Gastroesophageal sphincter (tissue), 4 donors: ENCODE data around the gene LACTBL1. TPM values are rescaled to one million over a fixed set of nuclear protein-coding genes. Genes with fewer than 3 reads are reported as not detected.

Experiments used
- ATAC-seq: fragments of 150-250 bp; one replicate; pipeline ENCODE4 v1.9.1; 2016; ENCODE audit warnings: mild to moderate bottlenecking, moderate library complexity
- H3K27ac ChIP-seq, 4 donors: fragments of 200-600 bp; sonication (generic) in 3 of 4; 1 replicate in 3 of 4; 2 replicates in 1 of 4; pipeline ENCODE4 v1.5.1; 2016 to 2019
- H3K27me3 ChIP-seq: fragments of 200-600 bp; sonication (generic); one replicate; pipeline ENCODE4 v1.5.1; 2019
- H3K36me3 ChIP-seq, 2 donors: fragments of 200-600 bp; sonication (generic); one replicate each; pipeline ENCODE4 v1.5.1; 2019; ENCODE audit warnings: control low read depth in 1 of 2
- H3K4me1 ChIP-seq, 3 donors: fragments of 200-600 bp; sonication (generic); 1 replicate in 2 of 3; 2 replicates in 1 of 3; pipeline ENCODE4 v1.5.1; 2016 to 2019; ENCODE audit warnings: control low read depth in 2 of 3
- H3K4me3 ChIP-seq, 2 donors: fragments of 200-600 bp; sonication (generic); one replicate each; pipeline ENCODE4 v1.5.1; 2019; ENCODE audit warnings: mild to moderate bottlenecking in 1 of 2, moderate library complexity in 1 of 2
- H3K9me3 ChIP-seq, 3 donors: fragments of 200-600 bp; sonication (generic); one replicate each; pipeline ENCODE4 v1.5.1; 2017 to 2019; ENCODE audit warnings: control low read depth in 2 of 3
- CTCF ChIP-seq, 4 experiments: fragments of 200-600 bp in 2 of 4; fragments of 450-650 bp in 2 of 4; sonication (generic) in 1 of 4; IDR thresholded peaks; one replicate each; pipeline ENCODE4 v1.5.1; 2017 to 2019; ENCODE audit warnings: antibody characterized with exemption in 4 of 4, mild to moderate bottlenecking in 2 of 4, moderate library complexity in 2 of 4
- EP300 ChIP-seq: sonication (generic); formaldehyde crosslinking; IDR thresholded peaks from one replicate; pipeline ENCODE4 v1.6.1; 2017; ENCODE audit warnings: antibody characterized with exemption, mild to moderate bottlenecking
- POLR2A ChIP-seq, 2 donors: fragments of 450-650 bp; IDR thresholded peaks; one replicate each; pipeline ENCODE4 v1.6.1; 2017; ENCODE audit warnings: antibody characterized with exemption in 2 of 2, mild to moderate bottlenecking in 2 of 2, moderate library complexity in 1 of 2
- POLR2AphosphoS5 ChIP-seq: sonication (generic); formaldehyde crosslinking; IDR thresholded peaks from one replicate; pipeline ENCODE4 v1.6.1; 2017; ENCODE audit warnings: antibody characterized with exemption
- WGBS, 2 donors: methylation state at CpG; one replicate each; pipeline ENCODE4 v1.1.5; 2018; ENCODE audit warnings: low coverage in 1 of 2; 5-methylcytosine and 5-hydroxymethylcytosine counted together
- total RNA-seq, 4 donors: library from RNA; depleted of rRNA; stranded (reverse); fragments of >200 nt; gene quantifications; one replicate each; pipeline ENCODE4 v1.1.0, GENCODE V29; 2016

LACTBL1 gene
- not detected for total RNA-seq

GRCh38 chr1:22972760-22973159 is at the start of gene LACTBL1:
TSS of gene LACTBL1 (minus strand) at chr1:22972866. CDS start at chr1:22972316, 550 bp downstream.
- ATAC-seq = no peak
- no CpG with 5 or more reads among the region's 5 CpGs for WGBS, 2 donors
- H3K9me3 ChIP-seq = no peaks in the 10 kb centered on the region

GRCh38 chr1:23021834-23022233 is 49.2 kb upstream of the LACTBL1 start:
- H3K4me3 ChIP-seq = no peak overlapping the region
- no peaks in the 10 kb centered on the region for H3K9me3 ChIP-seq
- TF ChIP-seq POLR2AphosphoS5 (no peak), CTCF (IDR thresholded peaks at IDR 0.05) (no peak), EP300 (no peak), POLR2A (IDR thresholded peaks at IDR 0.05) (no peak)
- H3K36me3 ChIP-seq = no peaks in the 10 kb centered on the region
- no peak for ATAC-seq
- no peaks in the 10 kb centered on the region for H3K27me3 ChIP-seq
- 86 to 96% methylated on average over 1 to 2 of the region's 2 CpGs for WGBS, 2 donors
- no peak overlapping the region for H3K27ac ChIP-seq
- peaks cover 0 to 24% (median 2%) of the 10 kb centered on the region in 3 donors for H3K4me1 ChIP-seq

More at GRCh38 chr1:22972760-22973159, at the start of gene LACTBL1:
- no peaks in the 10 kb centered on the region for H3K36me3 ChIP-seq
- H3K27me3 ChIP-seq = peaks cover 43% of the 10 kb centered on the region
- TF ChIP-seq POLR2AphosphoS5 (no peak), CTCF (IDR thresholded peaks at IDR 0.05) (no peak), EP300 (no peak), POLR2A (IDR thresholded peaks at IDR 0.05) (no peak)
- H3K4me3 ChIP-seq = no peak within 1 kb of the TSS
- peaks cover 0 to 14% (median 5%) of the 10 kb centered on the region in 3 donors for H3K4me1 ChIP-seq
- no peak within 1 kb of the TSS for H3K27ac ChIP-seq

GRCh38 chr1:23020706-23021405 is 48.2 kb upstream of the LACTBL1 start:
- TF ChIP-seq CTCF (IDR thresholded peaks at IDR 0.05) = no peak
- no peak for TF ChIP-seq POLR2AphosphoS5
- no peak for TF ChIP-seq EP300
- no peak for TF ChIP-seq POLR2A (IDR thresholded peaks at IDR 0.05)
- WGBS, 2 donors = 23 to 30% methylated on average over 7 of the region's 7 CpGs
- H3K4me3 ChIP-seq = peak overlapping the region; percentile 69 to 85

GRCh38 chr1:23019863-23020625 is 47.4 kb upstream of the LACTBL1 start:
- 0% methylated on average over 2 to 22 of the region's 42 CpGs for WGBS, 2 donors
- H3K4me3 ChIP-seq = peak overlapping the region; percentile 69 to 85

More at GRCh38 chr1:23020706-23021405, 48.2 kb upstream of the LACTBL1 start:
- Histone ChIP-seq H3K4me1 (peaks cover 0 to 24% (median 2%) of the 10 kb centered on the region in 3 donors), H3K27me3 (no peaks in the 10 kb centered on the region), H3K9me3 (no peaks in the 10 kb centered on the region), H3K27ac (peak overlapping the region in 2 of 4 donors; percentile 92 to 95), H3K36me3 (no peaks in the 10 kb centered on the region)
- ATAC-seq = no peak

More at GRCh38 chr1:23019863-23020625, 47.4 kb upstream of the LACTBL1 start:
- Histone ChIP-seq H3K36me3 (no peaks in the 10 kb centered on the region), H3K4me1 (peaks cover 0 to 24% (median 2%) of the 10 kb centered on the region in 3 donors), H3K27ac (peak overlapping the region; percentile 49 to 95 (median 90)), H3K9me3 (no peaks in the 10 kb centered on the region), H3K27me3 (no peaks in the 10 kb centered on the region)
- ATAC-seq = no peak
- TF ChIP-seq EP300 (no peak), CTCF (IDR thresholded peaks at IDR 0.05) (no peak), POLR2AphosphoS5 (no peak), POLR2A (IDR thresholded peaks at IDR 0.05) (no peak)
